Osteocyte (in vitro differentiated cells): ENCODE measurements around the gene KCTD4. TPM values are rescaled to one million over a fixed set of nuclear protein-coding genes. Genes with fewer than 3 reads are reported as not detected.

Source experiments
- DNase-seq: peaks from one replicate; pipeline ENCODE4 v3.0.0; 2021; ENCODE audit warnings: mixed read lengths; ENCODE audit not compliant: unreplicated experiment; ENCODE audit errors: extremely low spot score
- H3K27ac Mint-ChIP-seq: one replicate; pipeline ENCODE4 v1.8.0; 2021; ENCODE audit warnings: mild to moderate bottlenecking, mixed read lengths; ENCODE audit not compliant: unreplicated experiment
- H3K27me3 Mint-ChIP-seq: one replicate; pipeline ENCODE4 v1.8.0; 2021; ENCODE audit warnings: mixed read lengths; ENCODE audit not compliant: unreplicated experiment
- H3K36me3 Mint-ChIP-seq: one replicate; pipeline ENCODE4 v1.8.0; 2021; ENCODE audit warnings: mixed read lengths; ENCODE audit not compliant: unreplicated experiment
- H3K4me1 Mint-ChIP-seq: one replicate; pipeline ENCODE4 v1.8.0; 2021; ENCODE audit warnings: mixed read lengths; ENCODE audit not compliant: unreplicated experiment
- H3K4me3 Mint-ChIP-seq: one replicate; pipeline ENCODE4 v1.8.0; 2021; ENCODE audit warnings: mild to moderate bottlenecking, moderate library complexity, mixed read lengths; ENCODE audit not compliant: unreplicated experiment
- H3K9me3 Mint-ChIP-seq: one replicate; pipeline ENCODE4 v1.8.0; 2021; ENCODE audit warnings: mixed read lengths; ENCODE audit not compliant: unreplicated experiment
- total RNA-seq: library from RNA; stranded (reverse); gene quantifications from 2 replicates; pipeline ENCODE4 v1.2.1, GENCODE V29; 2021
- TF ChIP-seq, protein P1 (sequence below): fragments of 200-600 bp; sonication (generic); IDR thresholded peaks from 2 replicates; pipeline ENCODE4 v1.5.0; 2021; ENCODE audit warnings: antibody characterized with exemption, mild to moderate bottlenecking, moderate library complexity

KCTD4 gene
- total RNA-seq, 1 donor from 2014 or later: not detected

DNA sequence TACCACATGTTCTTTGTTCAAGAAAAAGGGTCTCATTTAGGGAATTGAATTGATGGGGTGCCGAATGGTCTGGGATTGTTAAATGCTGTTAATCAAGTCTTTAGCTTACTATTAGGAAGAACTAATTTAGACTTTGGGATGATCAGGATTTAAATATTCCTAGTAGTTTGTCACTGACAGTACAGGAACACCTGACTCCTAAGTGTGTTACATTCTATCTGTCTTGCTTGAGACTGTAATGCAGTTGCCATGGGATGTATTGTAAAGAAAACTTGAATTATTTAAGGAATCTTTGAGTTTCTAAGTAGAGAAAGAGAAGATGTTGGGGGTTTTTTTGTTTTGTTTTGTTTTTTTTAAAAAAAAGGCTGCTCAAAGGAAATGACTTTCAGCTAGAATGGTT lies 17.8 kb upstream of the KCTD4 start:
- no peak for DNase-seq
- Mint-ChIP-seq H3K9me3 (no peaks in the 10 kb centered on the region), H3K27ac (peak overlapping the region; percentile 83), H3K36me3 (no peaks in the 10 kb centered on the region), H3K27me3 (no peaks in the 10 kb centered on the region), H3K4me3 (peak overlapping the region; percentile 26), H3K4me1 (peaks cover 38% of the 10 kb centered on the region)
- TF ChIP-seq, protein P1, sequence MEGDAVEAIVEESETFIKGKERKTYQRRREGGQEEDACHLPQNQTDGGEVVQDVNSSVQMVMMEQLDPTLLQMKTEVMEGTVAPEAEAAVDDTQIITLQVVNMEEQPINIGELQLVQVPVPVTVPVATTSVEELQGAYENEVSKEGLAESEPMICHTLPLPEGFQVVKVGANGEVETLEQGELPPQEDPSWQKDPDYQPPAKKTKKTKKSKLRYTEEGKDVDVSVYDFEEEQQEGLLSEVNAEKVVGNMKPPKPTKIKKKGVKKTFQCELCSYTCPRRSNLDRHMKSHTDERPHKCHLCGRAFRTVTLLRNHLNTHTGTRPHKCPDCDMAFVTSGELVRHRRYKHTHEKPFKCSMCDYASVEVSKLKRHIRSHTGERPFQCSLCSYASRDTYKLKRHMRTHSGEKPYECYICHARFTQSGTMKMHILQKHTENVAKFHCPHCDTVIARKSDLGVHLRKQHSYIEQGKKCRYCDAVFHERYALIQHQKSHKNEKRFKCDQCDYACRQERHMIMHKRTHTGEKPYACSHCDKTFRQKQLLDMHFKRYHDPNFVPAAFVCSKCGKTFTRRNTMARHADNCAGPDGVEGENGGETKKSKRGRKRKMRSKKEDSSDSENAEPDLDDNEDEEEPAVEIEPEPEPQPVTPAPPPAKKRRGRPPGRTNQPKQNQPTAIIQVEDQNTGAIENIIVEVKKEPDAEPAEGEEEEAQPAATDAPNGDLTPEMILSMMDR: no peak

DNA sequence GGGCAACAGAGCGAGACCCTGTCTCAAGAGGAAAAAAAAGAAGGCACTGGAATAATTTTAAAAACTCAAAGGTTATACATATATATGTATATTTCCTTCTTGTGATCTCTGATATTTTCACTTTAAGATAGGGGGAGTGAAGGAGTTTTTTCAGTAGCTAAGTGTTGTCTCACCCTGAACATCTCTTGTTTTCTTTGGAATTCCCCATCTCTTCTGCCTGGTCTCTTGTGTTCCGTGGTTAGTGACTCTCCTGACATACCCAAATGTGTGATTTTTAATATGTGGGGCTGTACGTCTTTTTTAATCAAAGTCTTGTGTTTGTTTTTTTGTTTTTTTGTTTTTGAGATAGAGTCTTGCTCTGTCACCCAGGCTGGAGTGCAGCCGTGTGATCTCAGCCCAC lies 15.3 kb upstream of the KCTD4 start:
- Mint-ChIP-seq H3K4me1 (peaks cover 38% of the 10 kb centered on the region), H3K27ac (no peak overlapping the region), H3K36me3 (no peaks in the 10 kb centered on the region), H3K4me3 (no peak overlapping the region), H3K9me3 (no peaks in the 10 kb centered on the region), H3K27me3 (no peaks in the 10 kb centered on the region)
- no peak for DNase-seq
- TF ChIP-seq, protein P1: no peak

DNA sequence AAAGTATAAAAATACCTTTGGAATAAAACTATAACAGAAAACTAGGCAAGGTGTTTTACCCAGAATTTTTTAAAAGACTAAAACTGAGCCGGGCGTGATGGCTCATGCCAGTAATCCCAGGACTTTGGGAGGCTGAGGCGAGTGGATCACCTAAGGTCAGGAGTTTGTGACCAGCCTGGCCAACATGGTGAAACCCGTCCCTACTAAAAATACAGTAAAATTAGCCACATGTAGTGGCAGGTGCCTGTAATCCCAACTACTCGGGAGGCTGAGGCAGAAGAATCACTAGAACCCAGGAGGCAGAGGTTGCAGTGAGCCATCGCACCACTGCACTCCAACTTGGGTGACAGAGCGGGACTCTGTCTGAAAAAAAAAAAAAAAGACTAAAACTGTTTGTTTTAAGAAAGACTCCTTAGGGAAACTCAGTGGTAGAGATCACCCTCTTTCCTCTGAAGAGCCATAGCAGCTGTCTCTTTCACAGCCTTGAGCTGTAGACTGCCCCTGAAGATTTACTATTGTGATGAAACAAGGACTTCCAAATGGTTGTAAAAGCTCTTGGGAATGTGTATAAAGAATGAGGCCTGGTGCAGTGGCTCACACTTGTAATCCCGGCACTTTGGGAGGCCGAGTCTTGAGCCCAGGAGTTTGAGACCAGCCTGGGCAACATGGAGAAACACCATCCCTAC lies 14.7 kb upstream of the KCTD4 start:
- Mint-ChIP-seq H3K36me3 (peaks cover 2% of the 10 kb centered on the region), H3K4me3 (no peak overlapping the region), H3K27ac (no peak overlapping the region), H3K27me3 (no peaks in the 10 kb centered on the region), H3K4me1 (peaks cover 34% of the 10 kb centered on the region), H3K9me3 (no peaks in the 10 kb centered on the region)
- TF ChIP-seq, protein P1: no peak
- no peak for DNase-seq

DNA sequence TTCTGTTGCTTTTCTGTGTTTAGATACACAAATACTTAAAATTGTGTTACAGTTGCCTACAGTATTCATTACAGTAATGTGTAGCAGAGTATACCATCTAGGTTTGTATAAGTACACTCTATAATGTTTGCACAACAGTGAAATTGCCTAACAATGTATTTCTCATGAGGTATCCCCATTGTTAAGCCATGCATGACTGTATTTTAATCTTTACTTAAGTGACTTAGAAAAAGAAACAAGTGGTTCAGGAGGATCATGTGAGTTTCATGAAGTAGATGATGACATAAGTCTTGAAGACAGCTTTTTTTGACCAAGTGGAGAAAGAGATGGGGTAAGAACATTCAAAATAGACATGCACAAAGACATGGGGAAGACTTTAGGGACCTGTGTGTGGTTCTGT lies 8.4 kb upstream of the KCTD4 start:
- H3K4me3 Mint-ChIP-seq: no peak overlapping the region
- TF ChIP-seq, protein P1: no peak
- peaks cover 36% of the 10 kb centered on the region for H3K4me1 Mint-ChIP-seq
- no peak for DNase-seq
- H3K27me3 Mint-ChIP-seq: no peaks in the 10 kb centered on the region
- H3K36me3 Mint-ChIP-seq: peaks cover 20% of the 10 kb centered on the region
- no peaks in the 10 kb centered on the region for H3K9me3 Mint-ChIP-seq
- no peak overlapping the region for H3K27ac Mint-ChIP-seq

DNA sequence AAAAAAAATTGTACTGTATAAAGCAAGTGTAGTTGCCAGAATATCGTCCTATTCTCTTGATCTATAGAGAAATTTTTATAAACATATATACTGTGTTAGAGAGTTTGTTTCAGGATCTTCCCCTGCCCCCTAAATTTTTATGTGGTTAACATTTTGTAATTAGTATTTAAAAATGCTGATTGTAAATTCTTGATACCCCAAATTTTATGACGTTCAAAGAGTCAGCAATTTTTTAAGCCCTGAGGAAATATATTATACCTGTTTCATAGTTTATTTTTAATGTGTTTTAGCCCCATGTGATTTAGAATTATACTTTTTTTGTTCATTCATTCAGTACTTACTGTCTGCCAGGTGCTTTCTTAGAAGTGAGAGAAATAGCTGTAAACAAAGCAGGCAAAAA lies 7.3 kb upstream of the KCTD4 start:
- peak overlapping the region; percentile 85 for H3K27ac Mint-ChIP-seq
- H3K4me3 Mint-ChIP-seq: no peak overlapping the region
- TF ChIP-seq, protein P1: no peak
- peaks cover 20% of the 10 kb centered on the region for H3K36me3 Mint-ChIP-seq
- no peak for DNase-seq
- peaks cover 36% of the 10 kb centered on the region for H3K4me1 Mint-ChIP-seq
- H3K9me3 Mint-ChIP-seq: no peaks in the 10 kb centered on the region
- H3K27me3 Mint-ChIP-seq: no peaks in the 10 kb centered on the region
